GM18505 (cell line): ENCODE measurements around the gene POLD1.
"Not testable (repeated sequence)": the region's sequence is repeated elsewhere in the genome, so short reads cannot be mapped to it uniquely, and the experiment has no call there.

Source experiments
- ATAC-seq: cut with Tn5 transposase; IDR thresholded peaks from one replicate; pipeline ENCODE4 v1.9.1; 2021; ENCODE audit not compliant: unreplicated experiment
- POLR2A ChIP-seq: IDR thresholded peaks from 4 replicates; pipeline ENCODE4 v1.6.1; 2011; ENCODE audit warnings: borderline replicate concordance; ENCODE audit not compliant: insufficient read depth, insufficient read length; ENCODE audit errors: extremely low read depth

POLD1 gene

GRCh38 chr19:50383852-50384684 lies at the start of gene POLD1:
TSS of gene POLD1 (plus strand) at chr19:50384347. CDS start at chr19:50398852, 14,505 bp downstream.
- ATAC-seq, result peak; percentile 74
- TF ChIP-seq POLR2A, result peak; percentile 67

- no peak for ATAC-seq
- no peak for TF ChIP-seq POLR2A
Observed at GRCh38 chr19:50334741-50335421, 49.3 kb upstream of the POLD1 start.

GRCh38 chr19:50337031-50337430 lies 47.1 kb upstream of the POLD1 start:
- ATAC-seq, result not testable (repeated sequence)

GRCh38 chr19:50340331-50340730 lies 43.8 kb upstream of the POLD1 start:
- peak; percentile 18 for TF ChIP-seq POLR2A
- ATAC-seq, result no peak

GRCh38 chr19:50341091-50341564 lies 43.0 kb upstream of the POLD1 start:
- TF ChIP-seq POLR2A, result peak; percentile 54
- no peak for ATAC-seq

- ATAC-seq, result peak; percentile 52
- TF ChIP-seq POLR2A, result peak; percentile 98
Observed at GRCh38 chr19:50344661-50345318, 39.4 kb upstream of the POLD1 start.

GRCh38 chr19:50347089-50347581 lies 37.0 kb upstream of the POLD1 start:
- not testable (repeated sequence) for ATAC-seq

GRCh38 chr19:50349277-50350057 lies 34.7 kb upstream of the POLD1 start:
- ATAC-seq, result no peak
- TF ChIP-seq POLR2A, result no peak

- no peak for TF ChIP-seq POLR2A
- no peak for ATAC-seq
Observed at GRCh38 chr19:50352242-50352641, 31.9 kb upstream of the POLD1 start.

- ATAC-seq, result not testable (repeated sequence)
Observed at GRCh38 chr19:50353487-50353880, 30.7 kb upstream of the POLD1 start.

- ATAC-seq, result no peak
- TF ChIP-seq POLR2A, result no peak
Observed at GRCh38 chr19:50356691-50357177, 27.4 kb upstream of the POLD1 start.

GRCh38 chr19:50357178-50358100 lies 26.7 kb upstream of the POLD1 start:
- TF ChIP-seq POLR2A, result peak; percentile 45
- ATAC-seq, result no peak
